ENCODE measurements around the gene GNAQ. TPM values are rescaled to one million over a fixed set of nuclear protein-coding genes. Genes with fewer than 3 reads are reported as not detected.
"Not testable (repeated sequence)": the region's sequence is repeated elsewhere in the genome, so short reads cannot be mapped to it uniquely, and the experiment has no call there.

The GNAQ gene
- total RNA-seq, 1 experiment from 2014 or later, result 28.7 TPM

- ATAC-seq; BruUV-seq (replicated peaks): not testable (repeated sequence)
These were observed 341.5 kb downstream of the GNAQ start for GRCh38 chr9:77690119-77690518.

GRCh38 chr9:77687737-77688136 lies 343.9 kb downstream of the GNAQ start:
- H3K9me2 ChIP-seq (ENCODE audit: insufficient read depth); DNase-seq (ENCODE audit: low read depth, low spot score); intact Hi-C loops (cut with micrococcal nuclease); CTCF ChIA-PET; H3K9ac ChIP-seq (ENCODE audit: low read length); POLR2A ChIA-PET; H3K9me3 ChIP-seq (ENCODE audit: control insufficient read depth in 1 of 2, insufficient read depth in 1 of 2, low read depth in 1 of 2, low read length in 2 of 2); H3K4me1 ChIP-seq (ENCODE audit: control insufficient read depth in 1 of 2, insufficient read depth in 2 of 2, low read length in 2 of 2); H2AFZ ChIP-seq (ENCODE audit: low read depth, low read length, poor library complexity, severe bottlenecking); BruUV-seq (replicated peaks); H3K36me3 ChIP-seq (ENCODE audit: control insufficient read depth in 1 of 2, insufficient read depth in 2 of 2, low read length in 2 of 2); H3K27me3 ChIP-seq (ENCODE audit: insufficient read depth, low read length); RAD21 ChIA-PET (ENCODE audit: low non-redundant PET in 1 of 2, low total read pairs in 2 of 2, uncharacterized antibody in 2 of 2, unreplicated experiment in 2 of 2); H4K20me1 ChIP-seq (ENCODE audit: insufficient read depth); H3K4me3 ChIP-seq (replicated peaks in 1 of 2; ENCODE audit: low read depth in 1 of 2, low read length in 2 of 2); H3K4me2 ChIP-seq (ENCODE audit: low read length); H3K27ac ChIP-seq (ENCODE audit: low read depth, low read length); H3K79me2 ChIP-seq (ENCODE audit: insufficient read depth, low read length); ATAC-seq: not testable (repeated sequence)

More at GRCh38 chr9:77690119-77690518, 341.5 kb downstream of the GNAQ start:
- H3K36me3 ChIP-seq (ENCODE audit: control insufficient read depth in 1 of 2, insufficient read depth in 2 of 2, low read length in 2 of 2); H3K27me3 ChIP-seq (ENCODE audit: insufficient read depth, low read length); H2AFZ ChIP-seq (ENCODE audit: low read depth, low read length, poor library complexity, severe bottlenecking); H3K9me3 ChIP-seq (ENCODE audit: control insufficient read depth in 1 of 2, insufficient read depth in 1 of 2, low read depth in 1 of 2, low read length in 2 of 2); H3K9me2 ChIP-seq (ENCODE audit: insufficient read depth); H3K4me1 ChIP-seq (ENCODE audit: control insufficient read depth in 1 of 2, insufficient read depth in 2 of 2, low read length in 2 of 2); DNase-seq (ENCODE audit: low read depth, low spot score); H3K4me3 ChIP-seq (replicated peaks in 1 of 2; ENCODE audit: low read depth in 1 of 2, low read length in 2 of 2); H4K20me1 ChIP-seq (ENCODE audit: insufficient read depth); H3K27ac ChIP-seq (ENCODE audit: low read depth, low read length); H3K4me2 ChIP-seq (ENCODE audit: low read length); POLR2A ChIA-PET; H3K79me2 ChIP-seq (ENCODE audit: insufficient read depth, low read length); H3K9ac ChIP-seq (ENCODE audit: low read length); RAD21 ChIA-PET (ENCODE audit: low non-redundant PET in 1 of 2, low total read pairs in 2 of 2, uncharacterized antibody in 2 of 2, unreplicated experiment in 2 of 2); CTCF ChIA-PET; intact Hi-C loops (cut with micrococcal nuclease): not testable (repeated sequence)

- Histone ChIP-seq H3K9me2 (ENCODE audit: insufficient read depth) (no peaks in the 10 kb centered on the region), H3K79me2 (ENCODE audit: insufficient read depth, low read length) (no peaks in the 10 kb centered on the region), H2AFZ (ENCODE audit: low read depth, low read length, poor library complexity, severe bottlenecking) (no peak overlapping the region), H3K9ac (ENCODE audit: low read length) (no peak overlapping the region), H3K4me3 (replicated peaks in 1 of 2; ENCODE audit: low read depth in 1 of 2, low read length in 2 of 2) (no peak overlapping the region), H3K27ac (ENCODE audit: low read depth, low read length) (no peak overlapping the region), H3K36me3 (ENCODE audit: control insufficient read depth in 1 of 2, insufficient read depth in 2 of 2, low read length in 2 of 2) (no peaks in the 10 kb centered on the region), H3K4me2 (ENCODE audit: low read length) (no peak overlapping the region), H3K4me1 (ENCODE audit: control insufficient read depth in 1 of 2, insufficient read depth in 2 of 2, low read length in 2 of 2) (no peaks in the 10 kb centered on the region), H3K9me3 (ENCODE audit: control insufficient read depth in 1 of 2, insufficient read depth in 1 of 2, low read depth in 1 of 2, low read length in 2 of 2) (no peaks in the 10 kb centered on the region), H3K27me3 (ENCODE audit: insufficient read depth, low read length) (no peaks in the 10 kb centered on the region), H4K20me1 (ENCODE audit: insufficient read depth) (no peaks in the 10 kb centered on the region)
- no TSS peak for BruUV-seq (replicated peaks)
- intact Hi-C loops (cut with micrococcal nuclease), result no loop called here
- CTCF ChIA-PET, result no interaction called here
- POLR2A ChIA-PET, result no interaction called here
- no peak for ATAC-seq
- DNase-seq (ENCODE audit: low read depth, low spot score), result no peak
- RAD21 ChIA-PET (ENCODE audit: low non-redundant PET in 1 of 2, low total read pairs in 2 of 2, uncharacterized antibody in 2 of 2, unreplicated experiment in 2 of 2), result no interaction called here
- TF ChIP-seq CBX3 (IDR thresholded peaks at IDR 0.05; ENCODE audit: low read depth) (no peak), ATF3 (IDR thresholded peaks at IDR 0.05) (no peak), ZNF274 (IDR thresholded peaks at IDR 0.05; ENCODE audit: low read depth, low read length) (no peak), TCF7L2 (IDR thresholded peaks at IDR 0.05; ENCODE audit: borderline replicate concordance, extremely low read depth, insufficient read depth, insufficient read length) (no peak), ZBTB33 (IDR thresholded peaks at IDR 0.05; ENCODE audit: extremely low read depth, insufficient replicate concordance, low read length) (no peak), SRF (IDR thresholded peaks at IDR 0.05; ENCODE audit: low read depth) (no peak), JUND (IDR thresholded peaks at IDR 0.05) (no peak), CTCF (IDR thresholded peaks at IDR 0.05 in 2 of 3, conservative IDR thresholded peaks at IDR 0.05 in 1 of 3; ENCODE audit: borderline replicate concordance in 1 of 3, insufficient read depth in 1 of 3, low read depth in 2 of 3, low read length in 2 of 3) (no peak), EZH2 (IDR thresholded peaks at IDR 0.05) (no peak)
These were observed 351.0 kb downstream of the GNAQ start for GRCh38 chr9:77680581-77680980.
